Panc1 (cell line): ENCODE measurements around the gene DCC. TPM values are rescaled to one million over a fixed set of nuclear protein-coding genes. Genes with fewer than 3 reads are reported as not detected.

Experiments
- ATAC-seq: fragments of 200-7000 bp; cut with Tn5 transposase; 2 replicates; pipeline ENCODE4 v1.9.1; 2020; ENCODE audit warnings: mild to moderate bottlenecking, moderate library complexity
- BruUV-seq: library from RNA; stranded (reverse); fragments of 400-500 nt; replicated peaks from 2 replicates; lab custom pipeline; 2021; lab: Mats Ljungman, UMichigan
- CTCF ChIA-PET: fragments of 300-600 bp; sonication (Branson Sonifier 250); formaldehyde crosslinking; loops from one replicate; lab custom pipeline; 2022; ENCODE audit warnings: antibody characterized with exemption; lab: Charles Lee
- POLR2A ChIA-PET: fragments of 300-600 bp; sonication (Branson Sonifier 250); formaldehyde crosslinking; loops from one replicate; lab custom pipeline; 2022; ENCODE audit warnings: antibody characterized with exemption; lab: Charles Lee
- DNase-seq: peaks from one replicate; pipeline ENCODE4 v3.0.0-alpha.2; 2010; ENCODE audit warnings: low read depth, low spot score
- H3K27ac ChIP-seq: 2 replicates; pipeline ENCODE4 v1.5.1; 2011; ENCODE audit warnings: mild to moderate bottlenecking, low read length, inconsistent platforms
- H3K27me3 ChIP-seq: fragments of 200-500 bp; sonication (Bioruptor generic); 2 replicates; pipeline ENCODE4 v1.6.0; 2014; ENCODE audit warnings: low read length, inconsistent platforms; ENCODE audit not compliant: control insufficient read depth, insufficient read depth
- H3K36me3 ChIP-seq: fragments of 200-500 bp; sonication (Bioruptor generic); 2 replicates; pipeline ENCODE4 v1.5.1; 2014; ENCODE audit warnings: inconsistent platforms, mild to moderate bottlenecking, low read length, moderate library complexity; ENCODE audit not compliant: control insufficient read depth, insufficient read depth
- H3K4me1 ChIP-seq: 2 replicates; pipeline ENCODE4 v1.5.1; 2011; ENCODE audit warnings: inconsistent platforms, mild to moderate bottlenecking, low read length, moderate library complexity; ENCODE audit not compliant: control insufficient read depth, insufficient read depth
- H3K4me3 ChIP-seq, 2 experiments: 2 replicates each; pipeline ENCODE4 v1.5.1; 2011 to 2012; ENCODE audit warnings: low read depth in 2 of 2, low read length in 2 of 2, mild to moderate bottlenecking in 2 of 2, inconsistent platforms in 1 of 2, moderate library complexity in 1 of 2
- H3K9me3 ChIP-seq: fragments of 200-500 bp; sonication (Bioruptor generic); 2 replicates; pipeline ENCODE4 v1.5.1; 2014; ENCODE audit warnings: low read depth, mild to moderate bottlenecking, inconsistent platforms, low read length, moderate library complexity; ENCODE audit not compliant: control insufficient read depth, insufficient read depth
- CTCF ChIP-seq: fragments of 450-650 bp; IDR thresholded peaks from 2 replicates; pipeline ENCODE4 v1.5.1; 2017; ENCODE audit warnings: mild to moderate bottlenecking
- POLR2AphosphoS5 ChIP-seq: IDR thresholded peaks from 2 replicates; pipeline ENCODE4 v1.6.1; 2012; ENCODE audit warnings: mild to moderate bottlenecking, low read depth, low read length, moderate library complexity
- REST ChIP-seq, 2 experiments: IDR thresholded peaks; 2 replicates each; pipeline ENCODE4 v1.6.1; 2011 to 2012; ENCODE audit warnings: low read depth in 2 of 2, control low read depth in 1 of 2, low read length in 1 of 2, mild to moderate bottlenecking in 1 of 2, moderate library complexity in 1 of 2; ENCODE audit not compliant: insufficient read depth in 1 of 2
- SIN3A ChIP-seq: IDR thresholded peaks from 2 replicates; pipeline ENCODE4 v1.6.1; 2012; ENCODE audit warnings: low read depth, mild to moderate bottlenecking, low read length, moderate library complexity, borderline replicate concordance; ENCODE audit not compliant: insufficient read depth
- TCF7L2 ChIP-seq: IDR thresholded peaks from 2 replicates; pipeline ENCODE4 v1.6.1; 2011; ENCODE audit warnings: mild to moderate bottlenecking, low read depth, low read length, inconsistent platforms
- in situ Hi-C: cut with HindIII; loops from 2 replicates; pipeline ENCODE4 v1.10.0; 2016; ENCODE audit warnings: low sequenced_read_pairs, low pct_unique_long_range_greater_than_20kb
- intact Hi-C: fragments of 100-400 bp; cut with micrococcal nuclease; formaldehyde crosslinking; loops from one replicate; pipeline ENCODE4 v1.10.0; 2022; ENCODE audit not compliant: unreplicated experiment
- total RNA-seq: library from RNA; stranded (reverse); gene quantifications from one replicate; pipeline ENCODE4 v1.2.1, GENCODE V29; 2021; ENCODE audit not compliant: unreplicated experiment

The DCC gene
- total RNA-seq, 1 experiment from 2014 or later: not detected

GRCh38 chr18:52815651-52816050 lies 475.7 kb downstream of the DCC start:
- no peaks in the 10 kb centered on the region for H3K4me1 ChIP-seq
- DNase-seq (no peak), ATAC-seq (no peak)
- H3K9me3 ChIP-seq: no peaks in the 10 kb centered on the region
- H3K27me3 ChIP-seq: no peaks in the 10 kb centered on the region
- H3K36me3 ChIP-seq: no peaks in the 10 kb centered on the region
- no TSS peak for BruUV-seq
- H3K4me3 ChIP-seq: no peak overlapping the region
- intact Hi-C loops: no loop called here
- ChIA-PET POLR2A (no interaction called here), CTCF (no interaction called here)
- H3K27ac ChIP-seq: no peak overlapping the region
- TF ChIP-seq REST (IDR thresholded peaks at IDR 0.05; ENCODE audit: insufficient read depth in 1 of 2, low read depth in 2 of 2, low read length in 1 of 2): no peak
- TF ChIP-seq TCF7L2: no peak
- no peak for TF ChIP-seq SIN3A
- TF ChIP-seq CTCF: no peak
- TF ChIP-seq POLR2AphosphoS5: no peak
- in situ Hi-C loops: no loop called here

- Histone ChIP-seq H3K27me3 (no peaks in the 10 kb centered on the region), H3K9me3 (no peaks in the 10 kb centered on the region), H3K36me3 (no peaks in the 10 kb centered on the region), H3K4me1 (no peaks in the 10 kb centered on the region), H3K27ac (no peak overlapping the region), H3K4me3 (no peak overlapping the region)
- no peak for ATAC-seq
- no peak for DNase-seq
- in situ Hi-C loops: no loop called here
- intact Hi-C loops: no loop called here
- CTCF ChIA-PET: no interaction called here
- TF ChIP-seq CTCF (no peak), SIN3A (no peak), POLR2AphosphoS5 (no peak), TCF7L2 (no peak), REST (IDR thresholded peaks at IDR 0.05; ENCODE audit: insufficient read depth in 1 of 2, low read depth in 2 of 2, low read length in 1 of 2) (no peak)
- no TSS peak for BruUV-seq
- POLR2A ChIA-PET: no interaction called here
Observed at GRCh38 chr18:52816121-52816520, 476.1 kb downstream of the DCC start.
